HG03066 (cell line): ENCODE results near the gene YBEY.
"Not testable (repeated sequence)": the region's sequence is repeated elsewhere in the genome, so short reads cannot be mapped to it uniquely, and the experiment has no call there.

Experiments
- ATAC-seq: cut with Tn5 transposase; IDR thresholded peaks from one replicate; pipeline ENCODE4 v1.9.1; 2021; ENCODE audit warnings: low read depth; ENCODE audit not compliant: unreplicated experiment

Gene YBEY

GRCh38 chr21:46285761-46286647 is at the start of gene YBEY:
TSS of gene YBEY (plus strand) at chr21:46286342. CDS start at chr21:46286914, 572 bp downstream.
- ATAC-seq: peak; percentile 85

GRCh38 chr21:46237474-46237873 is 48.7 kb upstream of the YBEY start:
- no peak for ATAC-seq

GRCh38 chr21:46239817-46240325 is 46.3 kb upstream of the YBEY start:
- ATAC-seq: no peak

GRCh38 chr21:46241577-46241976 is 44.6 kb upstream of the YBEY start:
- ATAC-seq: not testable (repeated sequence)

GRCh38 chr21:46243325-46243724 is 42.8 kb upstream of the YBEY start:
- ATAC-seq: no peak

GRCh38 chr21:46243960-46244361 is 42.2 kb upstream of the YBEY start:
- ATAC-seq: no peak

- no peak for ATAC-seq
Measured at GRCh38 chr21:46244602-46245001, 41.5 kb upstream of the YBEY start.

- ATAC-seq: no peak
Measured at GRCh38 chr21:46245213-46245915, 40.8 kb upstream of the YBEY start.

- no peak for ATAC-seq
Measured at GRCh38 chr21:46246345-46246744, 39.8 kb upstream of the YBEY start.

- ATAC-seq: no peak
Measured at GRCh38 chr21:46247699-46248421, 38.3 kb upstream of the YBEY start.

GRCh38 chr21:46248422-46248782 is 37.7 kb upstream of the YBEY start:
- no peak for ATAC-seq

- no peak for ATAC-seq
Measured at GRCh38 chr21:46248827-46249226, 37.3 kb upstream of the YBEY start.

GRCh38 chr21:46250146-46250725 is 35.9 kb upstream of the YBEY start:
- ATAC-seq: no peak

GRCh38 chr21:46252840-46253239 is 33.3 kb upstream of the YBEY start:
- ATAC-seq: no peak

GRCh38 chr21:46253610-46254124 is 32.5 kb upstream of the YBEY start:
- ATAC-seq: peak; percentile 48

- no peak for ATAC-seq
Measured at GRCh38 chr21:46254208-46254975, 31.8 kb upstream of the YBEY start.

GRCh38 chr21:46255166-46255565 is 31.0 kb upstream of the YBEY start:
- no peak for ATAC-seq

- ATAC-seq: no peak
Measured at GRCh38 chr21:46255758-46256337, 30.3 kb upstream of the YBEY start.

GRCh38 chr21:46256501-46256994 is 29.6 kb upstream of the YBEY start:
- no peak for ATAC-seq
